GM21367 (cell line): Measurements from ENCODE around the gene FZR1.

Source experiments
- ATAC-seq: cut with Tn5 transposase; IDR thresholded peaks from one replicate; pipeline ENCODE4 v1.9.1; 2021; ENCODE audit not compliant: unreplicated experiment

FZR1 gene

DNA sequence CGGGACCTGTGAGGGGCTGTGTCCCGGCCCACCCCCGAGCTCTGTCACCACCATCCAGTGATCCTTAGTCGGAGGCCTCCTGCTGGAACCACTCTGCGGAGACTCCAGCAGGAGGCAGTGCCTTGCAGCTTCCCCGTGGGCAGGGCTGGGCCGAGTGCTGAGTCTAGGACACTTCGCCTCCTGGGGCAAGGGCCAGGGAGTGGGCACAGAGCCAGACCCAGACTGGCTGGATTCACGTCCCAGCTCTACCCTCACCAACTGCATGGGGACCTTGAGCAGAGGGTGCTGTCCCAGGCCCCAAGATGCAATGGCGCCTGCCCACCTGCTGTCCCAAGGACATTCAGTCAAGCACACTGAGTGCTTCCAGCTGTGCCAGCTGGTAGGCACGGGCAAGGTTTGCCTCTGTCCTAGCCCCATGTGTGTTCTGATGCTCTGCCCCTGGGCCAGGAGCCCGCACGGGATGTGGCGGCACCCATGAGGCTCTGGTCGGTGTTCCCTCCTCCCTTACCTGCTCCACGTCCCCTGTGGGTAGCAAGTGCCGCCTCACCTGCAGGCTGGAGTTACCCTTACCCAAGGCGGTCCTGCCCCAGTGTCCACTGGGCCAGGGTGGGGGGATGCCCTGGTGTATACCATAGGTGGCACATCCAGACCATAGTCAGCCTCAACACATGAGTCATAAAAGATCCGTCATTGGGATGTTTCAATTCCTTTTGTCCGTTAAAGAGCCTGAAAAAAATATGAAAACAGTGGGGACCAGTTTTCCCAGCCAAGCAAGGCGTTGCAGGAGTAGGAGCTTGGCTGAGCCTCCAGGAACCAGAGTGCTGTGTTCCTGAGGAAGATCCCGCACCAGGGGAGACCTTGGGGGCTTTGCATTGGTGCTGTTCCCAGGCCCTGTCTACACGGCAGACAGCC is 7.4 kb downstream of the FZR1 start:
- ATAC-seq, result no peak

DNA sequence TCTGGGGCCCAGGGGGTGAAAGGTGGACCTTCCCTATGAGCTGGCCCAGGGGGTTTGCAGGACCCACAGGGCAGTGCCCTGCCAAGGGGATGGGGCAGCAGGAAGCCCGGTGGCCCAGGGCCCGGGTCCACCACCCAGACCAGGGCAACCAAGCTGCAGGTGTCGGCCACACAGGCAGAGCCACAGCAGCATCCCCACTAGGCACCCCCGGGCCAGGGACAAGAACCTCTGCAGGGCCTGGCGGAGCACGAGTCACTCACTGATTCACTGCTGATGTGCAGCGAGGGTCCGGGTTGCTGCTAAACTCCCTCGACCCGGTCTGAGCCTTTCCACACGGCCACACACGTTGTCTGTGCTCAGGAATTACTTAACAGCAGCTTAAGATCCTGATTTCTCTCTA is 8.8 kb downstream of the FZR1 start:
- ATAC-seq, result no peak

- ATAC-seq, result no peak
Measured at GRCh38 chr19:3515891-3516422, 9.8 kb downstream of the FZR1 start.

- ATAC-seq, result no peak
Measured at GRCh38 chr19:3516675-3517207, 10.6 kb downstream of the FZR1 start.

- ATAC-seq, result no peak
Measured at GRCh38 chr19:3517638-3518037, 11.5 kb downstream of the FZR1 start.

DNA sequence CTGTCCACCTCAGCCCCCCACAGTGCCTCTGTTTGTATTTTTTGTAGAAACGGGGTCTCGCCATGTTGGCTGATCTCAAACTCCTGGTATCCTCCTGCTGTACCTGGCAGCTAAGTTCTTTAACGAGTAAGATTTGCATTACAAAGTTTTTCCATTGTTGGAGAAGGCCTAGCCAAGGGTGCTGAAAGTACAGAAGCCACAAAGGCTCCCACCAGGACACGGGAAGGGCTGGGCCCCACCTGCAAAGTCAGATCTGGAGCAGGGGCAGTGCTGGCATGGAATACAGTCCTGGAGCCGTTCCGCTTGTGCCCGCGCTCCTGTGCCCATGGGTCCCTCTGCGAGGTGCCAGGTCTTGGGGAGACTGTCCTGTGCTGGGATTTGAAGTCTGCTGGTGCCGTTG is 12.1 kb downstream of the FZR1 start:
- ATAC-seq, result no peak

GRCh38 chr19:3518659-3519058 is 12.5 kb downstream of the FZR1 start:
- ATAC-seq, result no peak

GRCh38 chr19:3519126-3519525 is 13.0 kb downstream of the FZR1 start:
- no peak for ATAC-seq

DNA sequence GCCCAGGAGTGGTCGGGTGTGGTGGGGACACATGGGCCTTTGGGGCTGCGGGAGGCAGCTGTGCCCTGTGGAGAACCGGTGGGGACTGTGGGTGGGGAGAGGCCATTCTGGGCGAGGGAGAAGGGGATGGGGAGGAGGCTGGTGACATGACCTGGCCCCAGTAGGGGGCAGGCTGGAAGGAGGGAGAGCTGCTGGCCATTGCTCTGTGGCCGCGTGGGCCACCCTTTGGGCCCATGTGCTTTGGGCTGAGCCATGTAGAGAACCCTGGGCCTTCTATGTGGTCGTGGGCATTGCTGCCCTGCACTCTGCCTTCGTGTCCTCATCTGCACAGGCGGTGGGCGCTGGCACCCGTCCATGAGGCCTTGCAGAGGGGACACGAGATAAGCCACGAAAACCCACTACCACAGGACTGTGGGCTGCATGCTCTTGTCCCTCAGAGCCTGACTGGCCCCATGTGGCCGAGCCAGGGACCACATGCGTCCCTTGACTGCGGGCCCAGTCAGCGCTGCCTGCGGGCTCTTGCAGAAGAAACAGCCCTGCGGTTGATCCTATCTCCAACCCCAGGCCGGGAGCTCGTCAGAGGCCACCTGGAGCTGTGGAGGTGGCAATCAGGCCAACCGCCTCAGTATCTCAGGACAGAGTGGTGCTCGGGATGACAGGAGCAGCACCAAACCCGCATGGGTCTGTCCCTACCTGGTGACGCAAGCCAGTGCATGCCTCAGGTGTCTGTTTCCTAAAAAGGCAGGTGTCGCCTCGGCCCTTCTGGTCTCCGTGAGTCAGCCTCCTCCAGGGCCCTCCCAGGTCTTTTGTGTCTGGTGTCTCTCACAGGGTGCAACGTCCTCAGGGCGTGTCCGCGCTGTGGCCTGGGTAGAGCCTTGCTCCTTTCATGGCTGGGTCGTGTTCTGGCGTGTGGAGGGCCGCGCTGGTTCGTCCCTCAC is 14.3 kb downstream of the FZR1 start:
- ATAC-seq, result no peak

DNA sequence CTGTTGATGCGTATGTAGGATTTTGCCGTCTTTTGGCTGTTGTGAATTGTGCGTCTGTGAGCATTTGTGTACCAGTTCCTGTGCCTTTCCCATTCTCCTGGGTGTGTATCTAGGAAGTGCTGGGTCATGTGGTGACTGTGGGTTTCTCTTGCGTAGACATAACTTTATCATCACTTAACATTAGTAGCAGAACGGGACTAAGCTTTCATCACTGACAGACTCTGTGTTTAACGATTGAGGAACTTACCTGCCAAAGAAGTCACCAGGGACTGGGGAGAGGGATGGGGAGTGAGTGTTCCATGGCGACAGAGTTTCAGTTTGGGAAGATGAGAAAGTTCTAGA is 15.0 kb downstream of the FZR1 start:
- no peak for ATAC-seq

DNA sequence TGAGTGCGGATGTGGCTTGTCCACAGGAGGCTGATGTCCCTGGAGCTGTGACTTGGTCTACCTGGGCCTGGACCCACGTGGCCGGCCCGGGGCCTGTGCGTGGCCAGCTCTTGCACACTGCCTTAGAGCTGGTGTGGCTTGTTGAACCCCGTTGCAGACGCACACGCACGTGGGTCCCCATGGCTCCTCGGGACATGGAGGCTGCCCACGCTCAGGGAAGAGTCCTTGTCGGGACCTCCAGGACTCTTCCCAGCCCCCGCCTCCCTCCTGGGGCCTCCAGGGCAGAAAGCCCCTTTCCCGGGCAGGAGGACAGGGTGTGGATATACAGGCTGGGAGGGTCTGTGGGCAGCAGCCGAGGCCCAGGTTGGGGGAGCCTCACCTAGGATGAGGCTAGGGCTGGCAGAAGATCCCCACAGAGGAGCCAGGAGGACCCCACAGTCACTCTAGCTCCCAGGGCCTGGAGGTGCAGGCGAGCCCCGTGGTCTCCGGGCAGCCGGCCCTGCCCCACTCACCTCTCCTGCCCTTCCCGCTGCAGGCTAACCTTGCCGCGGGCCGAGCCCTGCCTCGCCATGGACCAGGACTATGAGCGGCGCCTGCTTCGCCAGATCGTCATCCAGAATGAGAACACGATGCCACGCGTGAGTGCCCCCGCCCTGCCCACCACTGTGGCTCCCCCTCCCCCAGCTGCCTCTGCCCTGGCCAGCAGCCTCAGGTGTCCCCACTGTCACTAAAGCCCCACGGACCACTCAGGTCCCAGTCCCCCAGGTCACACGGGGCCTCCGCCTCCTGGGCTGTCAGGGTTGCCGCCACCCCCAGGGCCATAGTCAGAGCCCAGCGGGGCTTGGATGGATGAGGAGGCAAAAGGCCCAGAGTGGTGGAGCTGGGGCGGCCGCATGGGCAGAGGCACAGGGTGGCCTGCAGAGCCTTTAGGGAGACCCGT is 16.6 kb downstream of the FZR1 start:
- no peak for ATAC-seq

DNA sequence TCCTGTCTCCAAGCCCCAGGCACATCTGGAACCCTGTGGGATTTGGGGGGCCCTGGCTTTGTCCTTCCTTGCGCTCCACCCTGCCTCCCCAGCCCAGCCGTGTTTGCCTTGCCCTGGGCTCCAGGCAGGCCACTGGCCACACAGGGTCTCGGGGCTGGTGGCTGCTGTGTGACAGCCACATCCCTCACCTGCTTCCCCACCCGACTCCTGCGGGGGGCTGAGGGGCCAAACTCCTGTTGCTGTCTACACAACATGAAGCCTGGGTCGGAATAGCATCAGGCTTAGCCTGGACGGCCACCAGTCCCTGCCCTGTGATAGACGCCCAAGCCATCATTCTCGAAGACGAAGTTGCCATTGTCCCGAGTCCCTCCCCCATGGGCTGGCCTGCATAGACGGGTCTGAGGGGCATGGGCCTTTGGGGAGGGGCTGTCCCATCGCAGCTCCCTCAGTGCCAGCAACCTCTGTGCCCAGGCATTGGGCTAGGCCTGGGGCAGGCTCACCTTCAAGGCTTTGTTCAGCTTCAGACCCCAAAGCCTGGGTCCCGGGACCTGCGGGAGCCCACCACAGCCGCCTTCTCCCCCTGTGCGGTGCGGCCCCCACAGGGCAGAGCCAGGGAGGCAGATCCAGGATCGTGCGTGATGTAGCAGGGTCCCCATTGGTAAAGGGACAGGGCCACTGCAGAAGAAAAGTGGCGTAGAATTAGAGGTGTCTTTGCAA is 17.4 kb downstream of the FZR1 start:
- no peak for ATAC-seq

DNA sequence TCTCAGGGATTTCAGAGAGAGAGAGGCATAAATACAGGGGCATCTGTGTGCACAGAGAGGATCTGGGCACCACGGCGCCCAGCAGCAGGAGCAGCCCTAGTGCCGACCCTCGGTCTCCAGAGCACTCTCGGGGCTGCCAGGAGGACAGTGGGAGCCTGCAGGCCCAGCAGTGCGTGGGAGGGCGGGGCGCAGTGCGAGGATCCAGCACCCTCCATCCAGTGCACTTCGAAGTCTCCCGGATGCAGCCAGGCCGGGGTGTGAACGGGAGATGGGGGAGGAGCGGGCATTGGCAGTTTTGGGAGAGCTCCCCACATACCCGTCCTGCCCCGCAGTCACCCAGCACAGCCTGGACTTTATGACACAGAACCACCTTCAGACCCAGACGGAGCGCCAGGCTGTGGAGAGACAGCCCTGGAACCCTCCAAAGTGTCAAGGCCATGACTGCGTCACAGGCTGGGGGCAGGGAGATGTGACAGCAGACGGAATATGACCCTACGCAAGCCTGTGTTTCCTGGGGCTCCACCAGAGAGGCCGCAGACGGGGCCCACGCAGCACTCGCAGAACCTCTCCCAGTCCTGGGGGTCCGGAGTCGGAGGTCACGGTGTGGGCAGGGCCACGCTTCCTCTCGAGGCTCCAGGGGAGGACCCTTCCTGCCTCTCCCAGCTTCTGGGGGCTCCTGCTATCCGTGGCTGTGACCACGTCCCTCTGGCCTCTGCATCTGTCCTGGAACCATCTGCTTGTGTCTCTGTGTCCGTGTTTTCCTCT is 18.1 kb downstream of the FZR1 start:
- no peak for ATAC-seq

DNA sequence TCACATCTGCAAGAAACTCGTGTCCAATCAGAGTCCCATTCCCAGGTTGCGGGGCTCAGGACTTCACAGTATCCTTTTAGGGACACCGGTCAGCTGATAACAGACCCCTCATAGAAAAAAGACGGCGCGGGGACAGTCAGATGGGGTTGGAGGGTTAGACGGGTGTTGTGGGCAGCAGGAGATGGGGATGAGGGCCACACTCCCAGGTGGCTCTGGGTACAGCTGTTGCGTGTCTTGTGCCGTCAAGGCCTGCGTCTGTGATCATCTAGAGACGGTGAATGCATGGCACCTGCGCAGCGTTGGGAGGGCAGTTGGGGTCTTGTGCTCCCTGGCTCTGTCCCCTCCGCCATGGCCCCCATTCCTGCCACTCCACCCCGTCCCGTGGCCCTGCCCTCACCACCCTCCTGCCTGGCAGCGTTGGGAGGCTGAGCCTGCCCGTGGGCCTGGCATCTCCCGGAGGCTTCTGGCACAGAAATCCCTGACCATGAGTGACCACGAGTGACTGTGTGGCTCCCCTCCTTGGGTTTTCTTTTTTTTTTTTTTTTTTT is 18.9 kb downstream of the FZR1 start:
- ATAC-seq, result no peak

GRCh38 chr19:3526507-3527237 is 20.6 kb downstream of the FZR1 start:
- ATAC-seq, result no peak

GRCh38 chr19:3527238-3527910 is 21.3 kb downstream of the FZR1 start:
- no peak for ATAC-seq

- no peak for ATAC-seq
Measured at GRCh38 chr19:3528080-3528479, 22.0 kb downstream of the FZR1 start.
